ENCODE data around the gene KBTBD8.

The KBTBD8 gene

GRCh38 chr3:66986406-66986805 lies 11.7 kb upstream of the KBTBD8 start:
- no peaks in the 10 kb centered on the region for H3K4me1 Mint-ChIP-seq (ENCODE audit: low read depth)
- H3K9me3 Mint-ChIP-seq (ENCODE audit: low read depth): no peaks in the 10 kb centered on the region
- no peak overlapping the region for H3K4me3 Mint-ChIP-seq
- no peak overlapping the region for H3K27ac Mint-ChIP-seq
- H3K27me3 Mint-ChIP-seq: no peaks in the 10 kb centered on the region
- no peaks in the 10 kb centered on the region for H3K36me3 Mint-ChIP-seq

- Mint-ChIP-seq H3K27ac (no peak overlapping the region), H3K4me1 (ENCODE audit: low read depth) (no peaks in the 10 kb centered on the region), H3K36me3 (no peaks in the 10 kb centered on the region), H3K4me3 (no peak overlapping the region), H3K9me3 (ENCODE audit: low read depth) (no peaks in the 10 kb centered on the region), H3K27me3 (peaks cover 7% of the 10 kb centered on the region)
Measured at GRCh38 chr3:66989241-66989640, 8.9 kb upstream of the KBTBD8 start.

DNA sequence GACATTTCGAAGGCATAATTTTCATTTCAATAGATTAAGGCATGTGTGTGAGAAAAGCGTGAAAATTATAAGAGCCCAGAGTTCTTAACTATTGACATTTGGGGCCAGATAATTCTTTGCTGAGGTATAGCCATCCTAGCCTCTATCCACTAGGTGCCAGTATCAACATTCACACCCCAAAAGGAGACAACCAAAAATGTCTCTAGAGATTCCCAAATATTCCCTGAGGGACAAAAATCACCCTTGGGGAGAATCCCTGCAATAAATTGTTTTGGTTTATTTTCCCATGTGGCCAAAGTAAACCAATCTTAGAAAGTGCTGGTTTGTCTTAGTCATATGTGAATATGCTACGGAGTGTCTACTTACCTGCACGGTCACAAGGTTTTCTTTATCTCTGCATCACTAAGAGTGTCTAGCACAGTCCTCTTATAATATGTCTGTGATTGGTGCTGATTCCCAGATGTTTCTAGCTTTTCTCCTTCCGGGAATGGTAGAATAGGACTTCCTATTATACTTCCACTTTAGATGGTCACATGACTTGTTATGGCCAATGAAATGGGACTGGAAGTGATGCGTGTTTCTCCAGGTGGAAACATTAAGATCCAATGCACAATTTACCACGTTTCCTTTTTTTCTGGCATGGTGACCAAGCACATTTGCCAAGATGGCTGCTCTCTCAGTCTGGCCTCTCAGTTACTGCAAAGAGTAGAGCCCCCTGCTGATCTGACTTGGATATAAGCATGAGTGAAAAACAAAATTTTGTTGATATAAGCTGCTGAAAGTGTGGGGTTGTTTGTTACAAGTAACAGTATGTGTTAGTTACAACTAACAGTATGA lies 8.0 kb upstream of the KBTBD8 start:
- Mint-ChIP-seq H3K4me1 (ENCODE audit: low read depth) (no peaks in the 10 kb centered on the region), H3K4me3 (no peak overlapping the region), H3K27me3 (peaks cover 9% of the 10 kb centered on the region), H3K36me3 (no peaks in the 10 kb centered on the region), H3K9me3 (ENCODE audit: low read depth) (no peaks in the 10 kb centered on the region), H3K27ac (no peak overlapping the region)

- Mint-ChIP-seq H3K9me3 (ENCODE audit: low read depth) (no peaks in the 10 kb centered on the region), H3K36me3 (no peaks in the 10 kb centered on the region), H3K27ac (no peak overlapping the region), H3K27me3 (peaks cover 9% of the 10 kb centered on the region), H3K4me3 (no peak overlapping the region), H3K4me1 (ENCODE audit: low read depth) (no peaks in the 10 kb centered on the region)
Measured at GRCh38 chr3:66991459-66991858, 6.6 kb upstream of the KBTBD8 start.

GRCh38 chr3:66993082-66993481 lies 5.0 kb upstream of the KBTBD8 start:
- Mint-ChIP-seq H3K4me1 (ENCODE audit: low read depth) (peaks cover 8% of the 10 kb centered on the region), H3K9me3 (ENCODE audit: low read depth) (no peaks in the 10 kb centered on the region), H3K27me3 (peaks cover 9% of the 10 kb centered on the region), H3K36me3 (no peaks in the 10 kb centered on the region), H3K4me3 (no peak overlapping the region), H3K27ac (no peak overlapping the region)

GRCh38 chr3:66994588-66994987 lies 3.5 kb upstream of the KBTBD8 start:
- Mint-ChIP-seq H3K27ac (no peak overlapping the region), H3K27me3 (peaks cover 9% of the 10 kb centered on the region), H3K4me1 (ENCODE audit: low read depth) (peaks cover 13% of the 10 kb centered on the region), H3K9me3 (ENCODE audit: low read depth) (no peaks in the 10 kb centered on the region), H3K4me3 (no peak overlapping the region), H3K36me3 (no peaks in the 10 kb centered on the region)

GRCh38 chr3:66996696-66997095 lies 1.4 kb upstream of the KBTBD8 start:
- Mint-ChIP-seq H3K27me3 (peaks cover 9% of the 10 kb centered on the region), H3K4me3 (no peak overlapping the region), H3K27ac (no peak overlapping the region), H3K4me1 (ENCODE audit: low read depth) (peaks cover 28% of the 10 kb centered on the region), H3K36me3 (peaks cover 2% of the 10 kb centered on the region), H3K9me3 (ENCODE audit: low read depth) (no peaks in the 10 kb centered on the region)

- H3K4me3 Mint-ChIP-seq: peak overlapping the region; percentile 93
- peaks cover 31% of the 10 kb centered on the region for H3K4me1 Mint-ChIP-seq (ENCODE audit: low read depth)
- H3K9me3 Mint-ChIP-seq (ENCODE audit: low read depth): no peaks in the 10 kb centered on the region
- H3K27ac Mint-ChIP-seq: peak overlapping the region; percentile 96
- peaks cover 4% of the 10 kb centered on the region for H3K36me3 Mint-ChIP-seq
- peaks cover 9% of the 10 kb centered on the region for H3K27me3 Mint-ChIP-seq
Measured at GRCh38 chr3:66997560-66998112, 471 bp upstream of the KBTBD8 start.

DNA sequence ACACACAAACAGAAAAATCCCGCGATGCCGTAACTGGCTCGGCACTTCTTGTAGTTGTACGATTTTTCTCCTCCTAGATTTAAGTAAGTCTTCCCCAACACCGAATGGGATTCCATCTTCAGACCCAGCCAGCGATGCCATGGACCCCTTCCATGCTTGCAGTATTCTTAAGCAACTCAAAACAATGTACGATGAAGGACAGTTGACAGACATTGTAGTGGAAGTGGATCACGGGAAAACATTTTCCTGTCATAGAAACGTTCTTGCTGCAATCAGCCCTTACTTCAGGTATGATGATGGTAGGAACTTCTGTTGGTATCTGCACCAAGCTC lies 763 bp downstream of the KBTBD8 start:
- peaks cover 11% of the 10 kb centered on the region for H3K36me3 Mint-ChIP-seq
- H3K4me3 Mint-ChIP-seq: peak overlapping the region; percentile 93
- H3K4me1 Mint-ChIP-seq (ENCODE audit: low read depth): peaks cover 33% of the 10 kb centered on the region
- peak overlapping the region; percentile 93 for H3K27ac Mint-ChIP-seq
- peaks cover 5% of the 10 kb centered on the region for H3K27me3 Mint-ChIP-seq
- no peaks in the 10 kb centered on the region for H3K9me3 Mint-ChIP-seq (ENCODE audit: low read depth)

GRCh38 chr3:67000009-67000408 lies 1.9 kb downstream of the KBTBD8 start:
- H3K9me3 Mint-ChIP-seq (ENCODE audit: low read depth): no peaks in the 10 kb centered on the region
- H3K36me3 Mint-ChIP-seq: peaks cover 18% of the 10 kb centered on the region
- H3K4me1 Mint-ChIP-seq (ENCODE audit: low read depth): peaks cover 43% of the 10 kb centered on the region
- peak overlapping the region; percentile 61 for H3K27ac Mint-ChIP-seq
- peak overlapping the region; percentile 93 for H3K4me3 Mint-ChIP-seq
- H3K27me3 Mint-ChIP-seq: no peaks in the 10 kb centered on the region

- H3K36me3 Mint-ChIP-seq: peaks cover 23% of the 10 kb centered on the region
- no peaks in the 10 kb centered on the region for H3K27me3 Mint-ChIP-seq
- peak overlapping the region; percentile 72 for H3K4me3 Mint-ChIP-seq
- no peaks in the 10 kb centered on the region for H3K9me3 Mint-ChIP-seq (ENCODE audit: low read depth)
- peak overlapping the region; percentile 70 for H3K27ac Mint-ChIP-seq
- peaks cover 54% of the 10 kb centered on the region for H3K4me1 Mint-ChIP-seq (ENCODE audit: low read depth)
Measured at GRCh38 chr3:67001086-67001861, 3.2 kb downstream of the KBTBD8 start.

DNA sequence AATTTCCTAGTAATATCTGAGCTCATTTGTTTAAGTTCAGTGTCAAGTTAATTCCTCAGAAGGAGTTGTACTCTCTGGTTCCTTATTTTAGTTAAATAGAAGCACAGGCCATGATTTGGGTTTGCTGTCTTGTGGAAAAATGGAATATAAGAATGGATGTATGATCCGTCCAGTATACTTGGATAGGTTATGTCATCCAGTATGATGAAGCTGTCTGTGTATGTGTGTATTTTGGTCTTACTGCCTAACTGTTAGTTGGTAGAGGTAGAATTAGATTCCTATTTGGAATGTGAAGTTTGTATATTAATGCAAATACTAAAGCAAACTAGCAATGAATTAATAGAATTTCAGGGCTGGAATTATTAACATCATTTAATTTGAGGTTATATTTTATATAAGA lies 7.9 kb downstream of the KBTBD8 start:
- Mint-ChIP-seq H3K4me1 (ENCODE audit: low read depth) (peaks cover 38% of the 10 kb centered on the region), H3K4me3 (peak overlapping the region; percentile 68), H3K36me3 (peaks cover 34% of the 10 kb centered on the region), H3K9me3 (ENCODE audit: low read depth) (no peaks in the 10 kb centered on the region), H3K27ac (no peak overlapping the region), H3K27me3 (no peaks in the 10 kb centered on the region)

DNA sequence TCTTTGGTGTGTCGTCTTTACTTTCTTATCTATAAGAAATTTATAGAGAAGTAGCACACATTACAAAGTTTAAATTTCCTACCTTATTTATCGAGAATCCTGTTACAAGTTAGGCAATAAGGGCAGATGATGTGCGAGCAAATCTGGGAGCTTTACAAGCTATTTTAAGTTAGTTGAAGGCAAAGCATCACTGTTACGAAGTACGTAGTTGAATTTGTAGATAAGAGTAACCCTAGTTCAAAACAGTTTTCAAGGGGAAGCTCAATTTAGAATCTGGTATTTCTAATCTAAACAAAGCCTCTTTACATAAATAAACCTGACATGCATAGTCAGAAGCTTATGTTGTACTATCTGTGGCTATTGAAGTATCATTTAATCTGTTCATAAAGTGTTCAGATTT lies 8.4 kb downstream of the KBTBD8 start:
- Mint-ChIP-seq H3K27ac (no peak overlapping the region), H3K27me3 (no peaks in the 10 kb centered on the region), H3K4me1 (ENCODE audit: low read depth) (peaks cover 33% of the 10 kb centered on the region), H3K4me3 (no peak overlapping the region), H3K9me3 (ENCODE audit: low read depth) (no peaks in the 10 kb centered on the region), H3K36me3 (peaks cover 34% of the 10 kb centered on the region)

DNA sequence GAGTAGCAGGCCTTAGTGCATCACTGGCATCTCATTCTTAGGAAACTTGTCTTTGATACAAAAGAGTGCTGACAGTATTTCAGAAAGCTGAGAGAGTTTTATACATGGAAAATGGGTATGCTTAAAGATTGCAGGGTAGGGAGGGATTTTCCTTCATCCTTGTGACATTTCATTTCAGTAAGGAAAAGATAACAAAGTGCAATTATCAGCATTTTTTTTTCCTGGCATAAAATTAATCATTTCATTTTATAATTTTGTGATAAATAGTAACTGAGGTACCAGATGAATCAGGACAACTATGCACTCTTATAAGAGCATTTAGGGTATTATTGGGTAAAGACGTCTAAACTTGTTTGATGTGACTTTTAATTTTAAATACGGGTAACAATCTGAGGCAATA lies 10.3 kb downstream of the KBTBD8 start:
- H3K9me3 Mint-ChIP-seq (ENCODE audit: low read depth): no peaks in the 10 kb centered on the region
- H3K4me3 Mint-ChIP-seq: no peak overlapping the region
- H3K27me3 Mint-ChIP-seq: no peaks in the 10 kb centered on the region
- no peak overlapping the region for H3K27ac Mint-ChIP-seq
- peaks cover 28% of the 10 kb centered on the region for H3K4me1 Mint-ChIP-seq (ENCODE audit: low read depth)
- H3K36me3 Mint-ChIP-seq: peaks cover 37% of the 10 kb centered on the region

GRCh38 chr3:67009716-67010115 lies 11.6 kb downstream of the KBTBD8 start:
- no peak overlapping the region for H3K4me3 Mint-ChIP-seq
- no peak overlapping the region for H3K27ac Mint-ChIP-seq
- peaks cover 19% of the 10 kb centered on the region for H3K4me1 Mint-ChIP-seq (ENCODE audit: low read depth)
- H3K27me3 Mint-ChIP-seq: no peaks in the 10 kb centered on the region
- peaks cover 30% of the 10 kb centered on the region for H3K36me3 Mint-ChIP-seq
- H3K9me3 Mint-ChIP-seq (ENCODE audit: low read depth): no peaks in the 10 kb centered on the region

All from activated naive CD8-positive, alpha-beta T cell (primary cell).